ENCODE results near the gene ABCC6.

ABCC6 gene

DNA sequence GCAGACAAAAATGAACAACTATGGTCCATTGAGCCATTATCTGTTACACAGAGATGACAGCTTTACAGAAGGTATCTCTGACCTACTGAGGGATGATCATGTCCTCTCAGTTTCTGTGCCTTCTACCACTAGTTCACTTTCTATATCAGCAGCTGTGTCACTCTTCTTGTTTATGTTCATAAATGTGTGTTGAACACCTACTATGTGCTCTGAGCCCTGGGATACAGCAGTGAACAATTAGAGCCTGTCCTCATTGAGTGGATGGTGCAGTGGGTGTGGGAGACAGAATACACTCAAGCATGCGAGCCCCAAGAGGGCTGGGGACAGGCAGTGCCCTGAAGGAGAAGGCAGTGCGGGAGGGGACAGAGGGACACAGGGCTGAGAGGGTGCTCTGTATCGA is 92.1 kb downstream of the ABCC6 start:
- ChIA-PET POLR2A (no interaction called here), CTCF (interaction anchor here (0.9 to 5.9 kb wide), 6 partner anchors 11 to 374 kb away, joined by 3 to 24 read pairs (median 4); no protein-coding TSS in a partner anchor)
- 91% methylated on average over 3 of the region's 3 CpGs for WGBS (ENCODE audit: insufficient coverage)
- H3K27me3 ChIP-seq (replicated peaks in 2 of 5; ENCODE audit: control insufficient read depth in 4 of 5, insufficient read depth in 5 of 5, low read length in 4 of 5): no peaks in the 10 kb centered on the region
- peaks cover 0 to 15% (median 9%) of the 10 kb centered on the region in 4 experiments for H3K4me1 ChIP-seq (ENCODE audit: control extremely low read depth in 1 of 4, control insufficient read depth in 4 of 4, insufficient read depth in 4 of 4, low read length in 3 of 4)
- H3K4me3 ChIP-seq (ENCODE audit: control insufficient read depth in 1 of 7, extremely low read depth in 1 of 7, insufficient read depth in 4 of 7, low read depth in 2 of 7, low read length in 6 of 7): no peak overlapping the region
- no peaks in the 10 kb centered on the region for H3K9me3 ChIP-seq (ENCODE audit: control extremely low read depth in 1 of 5, control insufficient read depth in 4 of 5, insufficient read depth in 2 of 5, low read depth in 1 of 5, low read length in 4 of 5)
- H3K36me3 ChIP-seq (ENCODE audit: control insufficient read depth in 4 of 4, insufficient read depth in 4 of 4, low read length in 3 of 4): peaks cover 2 to 83% (median 59%) of the 10 kb centered on the region in 4 experiments
- H3K27ac ChIP-seq (ENCODE audit: insufficient read depth in 1 of 2, low read depth in 1 of 2, low read length in 2 of 2, poor library complexity in 1 of 2, severe bottlenecking in 2 of 2): peak overlapping the region in 1 of 2 experiments; percentile 10
- DNase-seq: no peak

DNA sequence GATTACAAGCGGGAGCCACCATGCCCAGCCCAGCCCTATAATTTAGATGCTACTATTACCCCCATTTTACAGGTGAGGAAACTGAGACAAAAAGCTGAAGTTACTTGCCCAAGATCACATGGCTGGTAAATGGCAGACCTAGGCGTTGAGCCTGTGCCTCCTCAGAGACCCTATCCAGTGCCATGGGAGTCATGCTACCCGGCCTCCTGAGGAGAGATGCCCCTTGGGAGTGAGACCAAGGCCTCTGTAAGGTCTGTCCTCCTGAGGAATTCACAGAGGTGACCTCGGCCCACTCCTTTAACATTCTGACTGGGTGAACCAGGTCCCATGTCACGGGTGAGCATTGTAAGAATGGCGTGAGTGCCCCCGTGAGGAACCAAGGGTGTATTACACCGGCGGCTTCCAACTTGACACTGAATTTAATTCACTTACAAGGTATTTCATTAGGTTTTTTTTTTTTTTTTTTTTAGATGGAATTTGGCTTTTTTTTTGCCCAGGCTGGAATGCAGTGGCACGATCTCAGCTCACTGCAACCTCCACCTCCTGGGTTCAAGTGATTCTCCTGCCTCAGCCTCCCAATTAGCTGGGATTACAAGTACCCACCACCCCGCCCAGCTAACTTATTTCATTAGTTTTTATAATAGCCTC is 95.7 kb downstream of the ABCC6 start:
- Histone ChIP-seq H3K36me3 (ENCODE audit: control insufficient read depth in 4 of 4, insufficient read depth in 4 of 4, low read length in 3 of 4) (peaks cover 12 to 83% (median 53%) of the 10 kb centered on the region in 4 experiments), H3K9me3 (ENCODE audit: control extremely low read depth in 1 of 5, control insufficient read depth in 4 of 5, insufficient read depth in 2 of 5, low read depth in 1 of 5, low read length in 4 of 5) (peaks cover 0 to 15% (median 8%) of the 10 kb centered on the region in 5 experiments), H3K27ac (ENCODE audit: insufficient read depth in 1 of 2, low read depth in 1 of 2, low read length in 2 of 2, poor library complexity in 1 of 2, severe bottlenecking in 2 of 2) (peak overlapping the region; percentile 38 to 71), H3K4me1 (ENCODE audit: control extremely low read depth in 1 of 4, control insufficient read depth in 4 of 4, insufficient read depth in 4 of 4, low read length in 3 of 4) (peaks cover 0 to 20% (median 9%) of the 10 kb centered on the region in 4 experiments), H3K27me3 (replicated peaks in 2 of 5; ENCODE audit: control insufficient read depth in 4 of 5, insufficient read depth in 5 of 5, low read length in 4 of 5) (no peaks in the 10 kb centered on the region), H3K4me3 (ENCODE audit: control insufficient read depth in 1 of 7, extremely low read depth in 1 of 7, insufficient read depth in 4 of 7, low read depth in 2 of 7, low read length in 6 of 7) (no peak overlapping the region)
- POLR2A ChIA-PET: interaction anchor here (0.6 to 2.0 kb wide), 5 partner anchors 31 to 253 kb away, joined by 3 to 8 read pairs (median 4); no protein-coding TSS in a partner anchor
- CTCF ChIA-PET: interaction anchor here (0.6 to 5.9 kb wide), 21 partner anchors 9 to 362 kb away, joined by 3 to 24 read pairs (median 4); no protein-coding TSS in a partner anchor
- DNase-seq: peak; percentile 85 to 93 (median 91)
- 43% methylated on average over 5 of the region's 11 CpGs for WGBS (ENCODE audit: insufficient coverage)

DNA sequence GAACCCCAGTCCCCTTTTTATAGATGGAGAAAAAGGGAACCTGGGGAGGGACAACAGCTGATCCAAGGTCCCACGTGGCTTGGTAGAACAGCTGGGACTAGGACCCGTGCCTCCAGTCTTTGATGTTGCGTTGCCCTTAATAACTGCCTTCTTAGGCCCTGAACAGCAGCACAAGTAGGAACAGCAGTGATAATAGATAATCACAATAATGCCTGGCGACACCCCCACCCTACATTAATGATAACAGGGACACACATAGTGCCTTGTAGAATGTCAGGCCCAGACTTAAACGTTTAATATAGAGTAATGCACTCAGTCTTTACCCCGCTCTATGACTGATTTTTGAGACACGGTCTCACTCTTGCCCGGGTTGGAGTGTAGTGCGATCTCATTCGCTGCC is 96.4 kb downstream of the ABCC6 start:
- no peak for DNase-seq
- Histone ChIP-seq H3K4me3 (ENCODE audit: control insufficient read depth in 1 of 7, extremely low read depth in 1 of 7, insufficient read depth in 4 of 7, low read depth in 2 of 7, low read length in 6 of 7) (no peak overlapping the region), H3K27ac (ENCODE audit: insufficient read depth in 1 of 2, low read depth in 1 of 2, low read length in 2 of 2, poor library complexity in 1 of 2, severe bottlenecking in 2 of 2) (peak overlapping the region; percentile 38 to 71), H3K36me3 (ENCODE audit: control insufficient read depth in 4 of 4, insufficient read depth in 4 of 4, low read length in 3 of 4) (peaks cover 12 to 86% (median 56%) of the 10 kb centered on the region in 4 experiments), H3K4me1 (ENCODE audit: control extremely low read depth in 1 of 4, control insufficient read depth in 4 of 4, insufficient read depth in 4 of 4, low read length in 3 of 4) (peaks cover 0 to 25% (median 10%) of the 10 kb centered on the region in 4 experiments), H3K9me3 (ENCODE audit: control extremely low read depth in 1 of 5, control insufficient read depth in 4 of 5, insufficient read depth in 2 of 5, low read depth in 1 of 5, low read length in 4 of 5) (peaks cover 0 to 15% (median 8%) of the 10 kb centered on the region in 5 experiments), H3K27me3 (replicated peaks in 2 of 5; ENCODE audit: control insufficient read depth in 4 of 5, insufficient read depth in 5 of 5, low read length in 4 of 5) (no peaks in the 10 kb centered on the region)
- 70% methylated on average over 10 of the region's 10 CpGs for WGBS (ENCODE audit: insufficient coverage)
- CTCF ChIA-PET: interaction anchor here (0.7 to 5.9 kb wide), 14 partner anchors 9 to 361 kb away, joined by 3 to 24 read pairs (median 4); no protein-coding TSS in a partner anchor
- POLR2A ChIA-PET: interaction anchor here (0.6 to 2.0 kb wide), 3 partner anchors 30 to 65 kb away, joined by 3 to 8 read pairs (median 7); no protein-coding TSS in a partner anchor

DNA sequence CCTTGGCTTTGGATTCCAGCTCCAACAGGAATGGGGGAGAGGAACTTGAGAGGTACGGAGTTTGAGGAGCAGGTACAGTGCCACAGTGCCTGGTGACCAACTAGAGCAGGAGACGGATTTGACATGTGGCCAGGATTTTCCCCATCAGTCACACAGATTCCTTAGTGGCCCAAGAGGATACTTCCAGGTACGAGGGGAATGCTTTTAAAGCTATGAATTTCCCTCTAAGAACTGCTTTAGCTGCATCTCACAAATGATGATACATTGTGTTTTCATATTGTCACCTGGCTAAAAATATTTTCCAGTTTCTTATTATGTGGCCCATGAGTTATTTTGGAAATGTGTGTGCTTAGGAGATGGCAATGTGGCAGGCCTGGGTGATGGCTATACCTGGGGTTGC is 98.3 kb downstream of the ABCC6 start:
- Histone ChIP-seq H3K27me3 (replicated peaks in 2 of 5; ENCODE audit: control insufficient read depth in 4 of 5, insufficient read depth in 5 of 5, low read length in 4 of 5) (no peaks in the 10 kb centered on the region), H3K36me3 (ENCODE audit: control insufficient read depth in 4 of 4, insufficient read depth in 4 of 4, low read length in 3 of 4) (peaks cover 10 to 77% (median 52%) of the 10 kb centered on the region in 4 experiments), H3K4me1 (ENCODE audit: control extremely low read depth in 1 of 4, control insufficient read depth in 4 of 4, insufficient read depth in 4 of 4, low read length in 3 of 4) (peaks cover 3 to 42% (median 27%) of the 10 kb centered on the region in 4 experiments), H3K4me3 (ENCODE audit: control insufficient read depth in 1 of 7, extremely low read depth in 1 of 7, insufficient read depth in 4 of 7, low read depth in 2 of 7, low read length in 6 of 7) (no peak overlapping the region), H3K27ac (ENCODE audit: insufficient read depth in 1 of 2, low read depth in 1 of 2, low read length in 2 of 2, poor library complexity in 1 of 2, severe bottlenecking in 2 of 2) (peak overlapping the region in 1 of 2 experiments; percentile 43), H3K9me3 (ENCODE audit: control extremely low read depth in 1 of 5, control insufficient read depth in 4 of 5, insufficient read depth in 2 of 5, low read depth in 1 of 5, low read length in 4 of 5) (peaks cover 0 to 15% (median 8%) of the 10 kb centered on the region in 5 experiments)
- CTCF ChIA-PET: interaction anchor here (0.7 to 3.9 kb wide), 8 partner anchors 17 to 127 kb away, joined by 3 to 19 read pairs (median 4); no protein-coding TSS in a partner anchor
- POLR2A ChIA-PET: no interaction called here
- 95% methylated on average over 3 of the region's 3 CpGs for WGBS (ENCODE audit: insufficient coverage)
- DNase-seq: no peak

DNA sequence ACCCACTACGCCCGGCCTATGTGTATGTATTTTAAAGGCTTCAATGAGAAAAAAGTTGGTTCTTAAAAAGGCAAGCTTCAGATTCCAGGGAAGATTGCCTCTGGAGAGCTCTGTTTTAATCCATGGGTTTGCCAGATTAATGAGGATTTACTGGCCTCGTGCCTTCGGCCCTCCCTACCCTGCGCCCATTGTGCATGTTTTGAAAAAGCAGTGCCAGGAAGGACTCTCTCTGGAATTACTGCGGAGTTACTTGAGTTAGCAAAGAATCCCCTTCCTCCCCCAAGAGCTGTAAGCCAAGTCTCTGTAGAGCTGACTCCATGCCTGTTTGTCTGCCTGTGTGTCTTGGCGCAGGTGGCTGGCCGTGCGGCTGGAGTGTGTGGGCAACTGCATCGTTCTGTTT is 98.9 kb downstream of the ABCC6 start:
- H3K27me3 ChIP-seq (replicated peaks in 2 of 5; ENCODE audit: control insufficient read depth in 4 of 5, insufficient read depth in 5 of 5, low read length in 4 of 5): no peaks in the 10 kb centered on the region
- DNase-seq: no peak
- 99% methylated on average over 10 of the region's 10 CpGs for WGBS (ENCODE audit: insufficient coverage)
- H3K36me3 ChIP-seq (ENCODE audit: control insufficient read depth in 4 of 4, insufficient read depth in 4 of 4, low read length in 3 of 4): peaks cover 10 to 71% (median 50%) of the 10 kb centered on the region in 4 experiments
- H3K4me3 ChIP-seq (ENCODE audit: control insufficient read depth in 1 of 7, extremely low read depth in 1 of 7, insufficient read depth in 4 of 7, low read depth in 2 of 7, low read length in 6 of 7): no peak overlapping the region
- H3K27ac ChIP-seq (ENCODE audit: insufficient read depth in 1 of 2, low read depth in 1 of 2, low read length in 2 of 2, poor library complexity in 1 of 2, severe bottlenecking in 2 of 2): peak overlapping the region in 1 of 2 experiments; percentile 43
- CTCF ChIA-PET: interaction anchor here (0.8 to 2.7 kb wide), 8 partner anchors 16 to 72 kb away, joined by 3 to 19 read pairs (median 4); no protein-coding TSS in a partner anchor
- peaks cover 0 to 15% (median 8%) of the 10 kb centered on the region in 5 experiments for H3K9me3 ChIP-seq (ENCODE audit: control extremely low read depth in 1 of 5, control insufficient read depth in 4 of 5, insufficient read depth in 2 of 5, low read depth in 1 of 5, low read length in 4 of 5)
- H3K4me1 ChIP-seq (ENCODE audit: control extremely low read depth in 1 of 4, control insufficient read depth in 4 of 4, insufficient read depth in 4 of 4, low read length in 3 of 4): peaks cover 3 to 48% (median 32%) of the 10 kb centered on the region in 4 experiments
- POLR2A ChIA-PET: interaction anchor here (1.6 kb wide), 1 partner anchor 63 kb away, joined by 5 read pairs; no protein-coding TSS in a partner anchor

DNA sequence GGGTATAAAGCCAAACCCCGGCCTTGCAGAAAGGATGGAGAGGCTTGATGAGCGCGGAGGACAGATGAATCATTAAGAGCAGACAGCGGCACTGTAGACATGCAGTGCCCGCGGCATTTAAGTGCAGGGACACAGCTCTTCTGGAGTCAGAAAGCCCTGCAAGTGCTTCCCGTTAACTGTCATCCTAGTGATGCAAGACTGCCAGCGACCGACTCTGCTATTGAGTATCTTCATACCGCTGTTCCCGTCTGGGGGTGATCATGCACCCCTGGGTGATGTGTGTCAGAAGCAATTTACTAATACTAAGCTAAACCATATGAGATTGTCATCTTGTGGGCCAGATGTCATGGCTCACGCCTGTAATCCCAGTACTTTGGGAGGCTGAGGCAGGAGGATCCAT is 101.0 kb downstream of the ABCC6 start:
- DNase-seq: peak in 2 of 3 donors; percentile 38
- Histone ChIP-seq H3K27ac (ENCODE audit: insufficient read depth in 1 of 2, low read depth in 1 of 2, low read length in 2 of 2, poor library complexity in 1 of 2, severe bottlenecking in 2 of 2) (peak overlapping the region in 1 of 2 experiments; percentile 27), H3K27me3 (replicated peaks in 2 of 5; ENCODE audit: control insufficient read depth in 4 of 5, insufficient read depth in 5 of 5, low read length in 4 of 5) (no peaks in the 10 kb centered on the region), H3K36me3 (ENCODE audit: control insufficient read depth in 4 of 4, insufficient read depth in 4 of 4, low read length in 3 of 4) (peaks cover 17 to 69% (median 55%) of the 10 kb centered on the region in 4 experiments), H3K9me3 (ENCODE audit: control extremely low read depth in 1 of 5, control insufficient read depth in 4 of 5, insufficient read depth in 2 of 5, low read depth in 1 of 5, low read length in 4 of 5) (peaks cover 0 to 26% (median 8%) of the 10 kb centered on the region in 5 experiments), H3K4me3 (ENCODE audit: control insufficient read depth in 1 of 7, extremely low read depth in 1 of 7, insufficient read depth in 4 of 7, low read depth in 2 of 7, low read length in 6 of 7) (no peak overlapping the region), H3K4me1 (ENCODE audit: control extremely low read depth in 1 of 4, control insufficient read depth in 4 of 4, insufficient read depth in 4 of 4, low read length in 3 of 4) (peaks cover 3 to 52% (median 36%) of the 10 kb centered on the region in 4 experiments)
- ChIA-PET POLR2A (interaction anchor here (0.9 kb wide), 1 partner anchor 21 kb away, joined by 3 read pairs; no protein-coding TSS in a partner anchor), CTCF (interaction anchor here (0.9 to 7.3 kb wide), 5 partner anchors 12 to 89 kb away, joined by 3 to 86 read pairs (median 7); no protein-coding TSS in a partner anchor)
- WGBS (ENCODE audit: insufficient coverage): 100% methylated on average over 10 of the region's 12 CpGs

All from common myeloid progenitor, CD34-positive (primary cell).